NB4 (cell line): ENCODE results near the gene EVC2.

ENCODE experiments used
- DNase-seq: peaks from one replicate; pipeline ENCODE4 v3.0.0; 2010; ENCODE audit warnings: low read depth
- H3K4me3 ChIP-seq: one replicate; pipeline ENCODE4 v1.5.1; 2011; ENCODE audit warnings: mild to moderate bottlenecking, low read depth, low read length, moderate library complexity
- CTCF ChIP-seq: IDR thresholded peaks from one replicate; pipeline ENCODE4 v1.5.1; 2012; ENCODE audit warnings: low read depth, low read length
- MAX ChIP-seq: IDR thresholded peaks from 2 replicates; pipeline ENCODE4 v1.6.1; 2011; ENCODE audit warnings: low read depth, low read length
- MYC ChIP-seq: IDR thresholded peaks from 2 replicates; pipeline ENCODE4 v1.6.1; 2011; ENCODE audit warnings: low read depth, low read length
- POLR2A ChIP-seq: IDR thresholded peaks from 2 replicates; pipeline ENCODE4 v1.6.1; 2011; ENCODE audit warnings: mild to moderate bottlenecking; ENCODE audit not compliant: insufficient read length; ENCODE audit errors: extremely low read depth

Gene EVC2

DNA sequence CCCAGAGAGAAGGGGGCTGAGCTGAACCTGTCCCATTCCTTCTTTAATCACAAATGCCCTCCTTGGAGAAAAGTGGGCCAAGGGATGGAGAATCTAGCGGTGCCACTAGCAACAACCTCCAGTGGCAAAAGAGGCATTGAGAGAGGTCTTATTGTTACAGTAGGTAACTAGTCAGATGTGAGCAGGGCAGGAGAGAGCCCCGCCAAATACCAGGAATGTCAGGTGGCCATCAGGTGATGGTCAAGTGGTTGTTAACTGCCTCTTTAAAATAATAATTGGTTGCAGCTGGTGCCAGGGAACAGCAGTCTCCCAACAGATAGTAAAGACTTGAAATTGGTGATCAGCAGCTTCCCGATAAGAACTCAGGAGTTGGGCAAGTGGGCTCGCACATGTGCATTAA is 116.1 kb downstream of the EVC2 start:
- DNase-seq: no peak
- no peak for TF ChIP-seq CTCF
- no peak overlapping the region for H3K4me3 ChIP-seq

DNA sequence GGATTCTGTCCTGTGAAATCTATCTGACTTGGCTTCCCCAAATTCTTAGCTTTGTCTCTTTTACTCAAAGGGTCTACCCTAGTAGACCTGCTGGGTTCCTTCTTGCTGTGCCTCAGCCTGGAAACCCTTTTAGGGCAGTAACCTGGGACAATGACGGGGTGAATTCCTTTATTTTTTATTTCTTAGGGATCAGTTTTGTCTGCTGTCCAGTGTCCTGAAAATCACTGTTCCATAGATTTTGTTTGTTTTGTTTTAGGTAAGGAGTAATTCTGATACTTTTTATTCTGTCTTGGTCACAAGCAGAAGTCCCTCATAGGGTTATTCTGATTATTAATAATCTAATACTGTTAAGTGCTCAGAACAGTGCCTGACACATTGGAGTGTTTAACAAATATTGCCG is 118.9 kb downstream of the EVC2 start:
- no peak for DNase-seq
- TF ChIP-seq MAX (no peak), POLR2A (no peak), MYC (no peak), CTCF (no peak)
- no peak overlapping the region for H3K4me3 ChIP-seq

DNA sequence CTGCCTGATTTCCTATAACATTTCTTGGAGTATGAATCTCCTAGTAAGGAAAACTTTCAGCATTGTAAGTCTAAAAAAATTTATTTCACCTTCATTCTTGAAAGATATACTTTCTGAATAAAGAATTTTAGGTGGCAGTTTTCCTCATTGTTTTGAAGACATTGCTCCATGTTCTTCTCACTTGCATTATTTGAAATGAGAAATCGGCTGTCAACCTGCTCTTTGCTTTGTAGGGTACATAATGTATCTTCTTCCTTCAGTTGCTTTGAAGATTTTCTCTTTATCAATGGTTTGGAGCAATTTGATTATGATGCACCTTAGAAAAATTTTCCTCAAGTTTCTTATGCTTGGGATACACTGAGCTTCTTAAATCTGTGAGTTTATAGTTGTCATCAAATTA is 120.3 kb downstream of the EVC2 start:
- no peak for DNase-seq
- no peak for TF ChIP-seq MYC
- no peak overlapping the region for H3K4me3 ChIP-seq

- no peak for TF ChIP-seq MYC
- TF ChIP-seq CTCF: no peak
- TF ChIP-seq POLR2A: no peak
- no peak for TF ChIP-seq MAX
- H3K4me3 ChIP-seq: no peak overlapping the region
Observed at GRCh38 chr4:5575941-5576340, 132.4 kb downstream of the EVC2 start.

GRCh38 chr4:5574386-5574785 is 134.0 kb downstream of the EVC2 start:
- TF ChIP-seq CTCF (no peak), MAX (no peak), POLR2A (no peak), MYC (no peak)
- DNase-seq: no peak
- no peak overlapping the region for H3K4me3 ChIP-seq

More at GRCh38 chr4:5575941-5576340, 132.4 kb downstream of the EVC2 start:
- no peak for DNase-seq

DNA sequence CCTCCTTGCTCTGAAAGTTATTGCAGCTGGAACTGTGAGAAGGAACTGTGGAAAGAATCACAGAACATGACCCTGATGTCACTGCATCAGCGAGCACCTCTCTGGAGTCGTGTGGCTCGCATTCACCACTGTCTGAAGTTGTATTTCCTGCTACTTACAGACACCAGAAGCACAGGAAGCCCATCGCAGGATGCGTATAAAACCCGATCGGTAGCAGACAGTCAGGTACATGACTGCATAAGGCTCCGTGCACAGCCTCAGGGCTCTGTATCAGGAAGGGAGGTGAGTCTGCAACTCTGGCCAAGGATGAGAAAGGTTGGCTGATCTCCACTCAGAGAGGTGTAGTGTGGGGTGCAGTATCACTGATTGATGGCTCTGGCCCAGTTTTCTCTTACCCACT is 134.4 kb downstream of the EVC2 start:
- DNase-seq: no peak
- no peak for TF ChIP-seq MYC
- TF ChIP-seq CTCF: no peak
- TF ChIP-seq MAX: no peak
- TF ChIP-seq POLR2A: no peak
- no peak overlapping the region for H3K4me3 ChIP-seq

- no peak for TF ChIP-seq MAX
- no peak for TF ChIP-seq POLR2A
- TF ChIP-seq MYC: no peak
- no peak for TF ChIP-seq CTCF
Observed at GRCh38 chr4:5572751-5573150, 135.6 kb downstream of the EVC2 start.

More at GRCh38 chr4:5572751-5573150, 135.6 kb downstream of the EVC2 start:
- no peak for DNase-seq
- H3K4me3 ChIP-seq: no peak overlapping the region
